ENCODE measurements around the gene PPARD. TPM values are rescaled to one million over a fixed set of nuclear protein-coding genes. Genes with fewer than 3 reads are reported as not detected.
A peak's percentile ranks its signal among the peaks of the same experiment; 100 is the strongest.

The PPARD gene
- total and polyA plus RNA-seq, 2 donors (not counting 1 experiment from before 2014, with no cell fraction given) = 14.8 to 16.3 TPM

DNA sequence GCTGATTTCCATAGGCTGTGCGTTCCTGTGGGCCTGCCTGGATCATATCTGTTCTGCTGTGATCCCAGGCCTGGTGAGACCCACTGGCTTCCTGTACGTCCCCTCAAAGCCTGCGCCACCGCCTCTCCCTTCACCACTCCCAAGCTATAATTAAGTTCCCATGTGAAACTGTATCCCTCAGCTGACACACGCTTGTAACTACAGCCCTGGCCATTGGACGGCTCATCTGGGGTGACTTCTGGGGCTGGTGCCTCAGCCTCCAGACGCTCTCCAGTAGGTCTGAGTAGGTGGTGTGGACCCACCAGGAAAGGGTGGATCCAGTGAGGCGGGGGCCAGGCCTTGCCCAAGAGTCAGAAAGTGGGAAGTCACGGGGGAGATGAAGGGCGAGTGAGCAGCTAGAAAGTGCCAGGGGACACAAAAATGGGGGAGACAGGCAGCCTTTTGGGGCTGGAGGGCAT, 21.0 kb downstream of the PPARD start:
- no peak overlapping the region for H3K4me3 ChIP-seq (replicated peaks in 1 of 4; ENCODE audit: control extremely low read depth in 1 of 4, insufficient read depth in 1 of 4, low read depth in 3 of 4, low read length in 4 of 4)
- no peak overlapping the region for H3K9ac ChIP-seq (ENCODE audit: insufficient read depth, low read length)
- H2AFZ ChIP-seq (ENCODE audit: low read length) = no peak overlapping the region
- H3K9me3 ChIP-seq (ENCODE audit: control insufficient read depth, insufficient read depth, low read depth, low read length) = no peaks in the 10 kb centered on the region
- peak; percentile 56 to 74 for DNase-seq (ENCODE audit: low read depth in 2 of 2)
- peaks cover 16% of the 10 kb centered on the region for H3K4me1 ChIP-seq (ENCODE audit: control insufficient read depth, extremely low read depth, insufficient read depth, low read length)
- TF ChIP-seq, protein P1, sequence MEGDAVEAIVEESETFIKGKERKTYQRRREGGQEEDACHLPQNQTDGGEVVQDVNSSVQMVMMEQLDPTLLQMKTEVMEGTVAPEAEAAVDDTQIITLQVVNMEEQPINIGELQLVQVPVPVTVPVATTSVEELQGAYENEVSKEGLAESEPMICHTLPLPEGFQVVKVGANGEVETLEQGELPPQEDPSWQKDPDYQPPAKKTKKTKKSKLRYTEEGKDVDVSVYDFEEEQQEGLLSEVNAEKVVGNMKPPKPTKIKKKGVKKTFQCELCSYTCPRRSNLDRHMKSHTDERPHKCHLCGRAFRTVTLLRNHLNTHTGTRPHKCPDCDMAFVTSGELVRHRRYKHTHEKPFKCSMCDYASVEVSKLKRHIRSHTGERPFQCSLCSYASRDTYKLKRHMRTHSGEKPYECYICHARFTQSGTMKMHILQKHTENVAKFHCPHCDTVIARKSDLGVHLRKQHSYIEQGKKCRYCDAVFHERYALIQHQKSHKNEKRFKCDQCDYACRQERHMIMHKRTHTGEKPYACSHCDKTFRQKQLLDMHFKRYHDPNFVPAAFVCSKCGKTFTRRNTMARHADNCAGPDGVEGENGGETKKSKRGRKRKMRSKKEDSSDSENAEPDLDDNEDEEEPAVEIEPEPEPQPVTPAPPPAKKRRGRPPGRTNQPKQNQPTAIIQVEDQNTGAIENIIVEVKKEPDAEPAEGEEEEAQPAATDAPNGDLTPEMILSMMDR (conservative IDR thresholded peaks at IDR 0.05 in 1 of 2, IDR thresholded peaks at IDR 0.05 in 1 of 2; ENCODE audit: low read depth in 1 of 2, low read length in 2 of 2) = no peak
- no peak for TF ChIP-seq EZH2 (IDR thresholded peaks at IDR 0.05; ENCODE audit: low read length, missing control alignments)
- H4K20me1 ChIP-seq (ENCODE audit: control insufficient read depth, extremely low read depth, insufficient read depth, low read length) = no peaks in the 10 kb centered on the region
- no peak overlapping the region for H3K27ac ChIP-seq (ENCODE audit: insufficient read depth, low read length)
- H3K4me2 ChIP-seq (ENCODE audit: extremely low read depth, insufficient read depth, low read length) = no peak overlapping the region
- no peaks in the 10 kb centered on the region for H3K27me3 ChIP-seq (ENCODE audit: control insufficient read depth, insufficient read depth, low read length)
- no peaks in the 10 kb centered on the region for H3K36me3 ChIP-seq (ENCODE audit: control insufficient read depth, insufficient read depth, low read length)
- H3K79me2 ChIP-seq (ENCODE audit: control insufficient read depth, insufficient read depth, low read length) = peaks cover 48% of the 10 kb centered on the region

DNA sequence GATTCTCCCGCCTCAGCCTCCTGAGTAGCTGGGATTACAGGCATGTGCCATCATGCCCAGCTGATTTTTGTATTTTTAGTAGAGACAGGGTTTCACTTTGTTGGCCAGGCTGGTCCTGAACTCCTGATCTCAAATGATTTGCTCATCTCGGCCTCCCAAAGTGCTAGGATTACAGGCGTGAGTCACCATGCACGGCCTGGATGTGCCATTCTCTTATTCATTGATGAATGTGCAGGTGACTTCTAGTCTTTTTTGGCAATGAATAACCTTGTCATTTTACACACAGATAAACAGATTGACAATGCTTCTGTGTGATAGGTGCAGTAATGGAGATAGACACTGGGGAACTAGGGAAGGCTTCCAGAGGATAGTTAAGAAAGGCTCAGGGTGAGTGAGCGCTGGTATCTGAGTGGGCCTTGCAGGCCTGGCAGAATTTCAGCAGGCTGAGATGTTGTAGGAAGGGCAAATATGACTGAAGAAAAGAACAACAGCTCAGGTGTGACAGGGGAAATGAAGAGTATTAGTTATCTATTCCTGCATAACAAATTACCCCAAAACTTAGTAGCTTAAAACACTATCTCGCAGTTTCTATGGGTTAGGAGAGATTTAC, 23.3 kb downstream of the PPARD start:
- no peaks in the 10 kb centered on the region for H4K20me1 ChIP-seq (ENCODE audit: control insufficient read depth, extremely low read depth, insufficient read depth, low read length)
- peaks cover 47% of the 10 kb centered on the region for H3K79me2 ChIP-seq (ENCODE audit: control insufficient read depth, insufficient read depth, low read length)
- H2AFZ ChIP-seq (ENCODE audit: low read length) = no peak overlapping the region
- H3K36me3 ChIP-seq (ENCODE audit: control insufficient read depth, insufficient read depth, low read length) = no peaks in the 10 kb centered on the region
- H3K9ac ChIP-seq (ENCODE audit: insufficient read depth, low read length) = no peak overlapping the region
- DNase-seq (ENCODE audit: low read depth in 2 of 2) = no peak
- peaks cover 22% of the 10 kb centered on the region for H3K4me1 ChIP-seq (ENCODE audit: control insufficient read depth, extremely low read depth, insufficient read depth, low read length)
- H3K27ac ChIP-seq (ENCODE audit: insufficient read depth, low read length) = no peak overlapping the region
- no peaks in the 10 kb centered on the region for H3K9me3 ChIP-seq (ENCODE audit: control insufficient read depth, insufficient read depth, low read depth, low read length)
- H3K27me3 ChIP-seq (ENCODE audit: control insufficient read depth, insufficient read depth, low read length) = no peaks in the 10 kb centered on the region
- no peak overlapping the region for H3K4me3 ChIP-seq (replicated peaks in 1 of 4; ENCODE audit: control extremely low read depth in 1 of 4, insufficient read depth in 1 of 4, low read depth in 3 of 4, low read length in 4 of 4)
- no peak overlapping the region for H3K4me2 ChIP-seq (ENCODE audit: extremely low read depth, insufficient read depth, low read length)
- TF ChIP-seq, protein P1 (conservative IDR thresholded peaks at IDR 0.05 in 1 of 2, IDR thresholded peaks at IDR 0.05 in 1 of 2; ENCODE audit: low read depth in 1 of 2, low read length in 2 of 2) = no peak
- TF ChIP-seq EZH2 (IDR thresholded peaks at IDR 0.05; ENCODE audit: low read length, missing control alignments) = no peak

DNA sequence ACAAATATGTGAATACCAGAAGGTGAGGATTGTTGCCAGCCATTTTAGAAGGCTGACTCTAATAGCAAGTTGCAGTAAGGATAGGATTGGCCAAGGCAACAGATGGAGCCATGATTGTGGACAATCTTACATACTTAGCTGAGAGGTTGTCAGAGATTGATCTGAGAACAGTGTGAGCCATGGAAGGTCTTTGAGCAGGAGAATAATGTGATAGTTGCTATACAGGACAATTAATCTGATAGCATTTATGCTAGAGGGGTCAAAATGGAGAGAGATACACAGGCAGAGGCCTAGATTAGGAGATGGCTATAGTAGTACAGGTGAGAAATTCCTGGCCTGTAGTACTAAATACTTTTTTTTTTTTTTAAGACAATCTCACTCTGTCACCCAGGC, 23.8 kb downstream of the PPARD start:
- no peaks in the 10 kb centered on the region for H3K36me3 ChIP-seq (ENCODE audit: control insufficient read depth, insufficient read depth, low read length)
- H3K27ac ChIP-seq (ENCODE audit: insufficient read depth, low read length) = no peak overlapping the region
- no peak for DNase-seq (ENCODE audit: low read depth in 2 of 2)
- H3K4me3 ChIP-seq (replicated peaks in 1 of 4; ENCODE audit: control extremely low read depth in 1 of 4, insufficient read depth in 1 of 4, low read depth in 3 of 4, low read length in 4 of 4) = no peak overlapping the region
- TF ChIP-seq, protein P1 (conservative IDR thresholded peaks at IDR 0.05 in 1 of 2, IDR thresholded peaks at IDR 0.05 in 1 of 2; ENCODE audit: low read depth in 1 of 2, low read length in 2 of 2) = no peak
- TF ChIP-seq EZH2 (IDR thresholded peaks at IDR 0.05; ENCODE audit: low read length, missing control alignments) = no peak
- no peak overlapping the region for H3K9ac ChIP-seq (ENCODE audit: insufficient read depth, low read length)
- H2AFZ ChIP-seq (ENCODE audit: low read length) = no peak overlapping the region
- peaks cover 44% of the 10 kb centered on the region for H3K79me2 ChIP-seq (ENCODE audit: control insufficient read depth, insufficient read depth, low read length)
- H3K27me3 ChIP-seq (ENCODE audit: control insufficient read depth, insufficient read depth, low read length) = no peaks in the 10 kb centered on the region
- H4K20me1 ChIP-seq (ENCODE audit: control insufficient read depth, extremely low read depth, insufficient read depth, low read length) = no peaks in the 10 kb centered on the region
- no peak overlapping the region for H3K4me2 ChIP-seq (ENCODE audit: extremely low read depth, insufficient read depth, low read length)
- peaks cover 27% of the 10 kb centered on the region for H3K4me1 ChIP-seq (ENCODE audit: control insufficient read depth, extremely low read depth, insufficient read depth, low read length)
- no peaks in the 10 kb centered on the region for H3K9me3 ChIP-seq (ENCODE audit: control insufficient read depth, insufficient read depth, low read depth, low read length)
